ENCODE measurements around the gene SCUBE2.

SCUBE2 gene

GRCh38 chr11:9016916-9017642 lies 74.3 kb downstream of the SCUBE2 start:
- ChIA-PET CTCF (interaction anchor here (0.6 to 6.2 kb wide), 12 partner anchors 8 to 207 kb away, joined by 3 to 78 read pairs (median 8); no protein-coding TSS in a partner anchor), POLR2A (no interaction called here)

GRCh38 chr11:9015677-9016076 lies 75.7 kb downstream of the SCUBE2 start:
- Histone ChIP-seq H3K9me3 (ENCODE audit: control insufficient read depth, insufficient read depth, low read depth, low read length) (no peaks in the 10 kb centered on the region), H3K4me3 (ENCODE audit: low read depth, low read length) (no peak overlapping the region), H3K36me3 (ENCODE audit: control insufficient read depth in 2 of 2, insufficient read depth in 1 of 2, low read length in 2 of 2) (no peaks in the 10 kb centered on the region), H3K27ac (ENCODE audit: extremely low read depth, low read depth, low read length) (no peak overlapping the region), H3K4me1 (ENCODE audit: control insufficient read depth, insufficient read depth, low read length) (no peaks in the 10 kb centered on the region)
- CTCF ChIA-PET: interaction anchor here (0.5 to 6.2 kb wide), 33 partner anchors 9 to 1305 kb away, joined by 3 to 78 read pairs (median 4); partner anchors contain the start of gene NRIP3
- POLR2A ChIA-PET: interaction anchor here (1.0 to 1.1 kb wide), 2 partner anchors 12 to 122 kb away, joined by 3 to 4 read pairs; partner anchors contain the start of gene NRIP3
- TF ChIP-seq PRDM2 (tag by site-specific recombination; IDR thresholded peaks at IDR 0.05; ENCODE audit: borderline replicate concordance) (no peak), REST (tag by site-specific recombination; IDR thresholded peaks at IDR 0.05) (no peak), ZNF510 (tag by site-specific recombination; IDR thresholded peaks at IDR 0.05; ENCODE audit: insufficient replicate concordance) (no peak), PRDM1 (tag by site-specific recombination; IDR thresholded peaks at IDR 0.05) (no peak), ZBTB49 (tag by site-specific recombination; IDR thresholded peaks at IDR 0.05; ENCODE audit: low read depth) (no peak), ZNF391 (tag by site-specific recombination; IDR thresholded peaks at IDR 0.05; ENCODE audit: borderline replicate concordance, low read depth) (no peak), ZBTB48 (tag by site-specific recombination; IDR thresholded peaks at IDR 0.05) (no peak), ZIC2 (tag by site-specific recombination; IDR thresholded peaks at IDR 0.05) (peak; percentile 28; the same call in 1 of the 2 replicates), ZNF18 (tag by site-specific recombination; IDR thresholded peaks at IDR 0.05) (no peak), SCRT2 (tag by site-specific recombination; IDR thresholded peaks at IDR 0.05) (no peak), ZNF239 (tag by site-specific recombination; IDR thresholded peaks at IDR 0.05) (no peak), YY2 (tag by site-specific recombination; IDR thresholded peaks at IDR 0.05) (no peak)

More at GRCh38 chr11:9016916-9017642, 74.3 kb downstream of the SCUBE2 start:
- TF ChIP-seq ZNF174 (tag by site-specific recombination; IDR thresholded peaks at IDR 0.05) (no peak), ZNF560 (tag by site-specific recombination; IDR thresholded peaks at IDR 0.05; ENCODE audit: borderline replicate concordance) (no peak), ZNF785 (tag by site-specific recombination; IDR thresholded peaks at IDR 0.05) (no peak), ZNF341 (tag by site-specific recombination; IDR thresholded peaks at IDR 0.05; ENCODE audit: low read depth) (no peak), AEBP2 (tag by site-specific recombination; IDR thresholded peaks at IDR 0.05; ENCODE audit: borderline replicate concordance) (no peak), ZEB2 (tag by site-specific recombination; IDR thresholded peaks at IDR 0.05) (no peak), WT1 (tag by site-specific recombination; IDR thresholded peaks at IDR 0.05) (no peak), ZNF747 (tag by site-specific recombination; IDR thresholded peaks at IDR 0.05) (no peak), ZNF571 (tag by site-specific recombination; IDR thresholded peaks at IDR 0.05) (no peak)
- no peaks in the 10 kb centered on the region for H3K9me3 ChIP-seq (ENCODE audit: control insufficient read depth, insufficient read depth, low read depth, low read length)
- H3K4me3 ChIP-seq (ENCODE audit: low read depth, low read length): no peak overlapping the region
- no peak overlapping the region for H3K27ac ChIP-seq (ENCODE audit: extremely low read depth, low read depth, low read length)
- H3K4me1 ChIP-seq (ENCODE audit: control insufficient read depth, insufficient read depth, low read length): no peaks in the 10 kb centered on the region
- no peaks in the 10 kb centered on the region for H3K36me3 ChIP-seq (ENCODE audit: control insufficient read depth in 2 of 2, insufficient read depth in 1 of 2, low read length in 2 of 2)
